H9 (cell line): Measurements from ENCODE around the gene NEDD4L. TPM values are rescaled to one million over a fixed set of nuclear protein-coding genes. Genes with fewer than 3 reads are reported as not detected.

Source experiments
- DNase-seq: peaks from one replicate; pipeline ENCODE4 v3.0.0-alpha.2; 2017
- H2AFZ ChIP-seq: one replicate; pipeline ENCODE4 v1.6.1; 2013; ENCODE audit warnings: mild to moderate bottlenecking, low read length, control low read depth, moderate library complexity
- H2AK5ac ChIP-seq: 2 replicates; pipeline ENCODE4 v1.6.1; 2013; ENCODE audit warnings: low read length, control low read depth, mixed read lengths; ENCODE audit not compliant: insufficient read length
- H2BK120ac ChIP-seq: one replicate; pipeline ENCODE4 v1.6.1; 2013; ENCODE audit warnings: low read depth, mild to moderate bottlenecking, low read length, control low read depth, inconsistent platforms; ENCODE audit not compliant: poor library complexity, severe bottlenecking
- H2BK12ac ChIP-seq: 2 replicates; pipeline ENCODE4 v1.6.1; 2013; ENCODE audit warnings: low read length, control low read depth, mixed read lengths, low read depth; ENCODE audit not compliant: insufficient read length
- H2BK15ac ChIP-seq: 2 replicates; pipeline ENCODE4 v1.6.1; 2013; ENCODE audit warnings: low read depth, low read length, control low read depth
- H2BK20ac ChIP-seq: one replicate; pipeline ENCODE4 v1.6.1; 2013; ENCODE audit warnings: low read depth, mild to moderate bottlenecking, low read length, control low read depth, inconsistent platforms; ENCODE audit not compliant: poor library complexity, severe bottlenecking
- H2BK5ac ChIP-seq: 2 replicates; pipeline ENCODE4 v1.6.1; 2013; ENCODE audit warnings: low read length, control low read depth, mixed read lengths; ENCODE audit not compliant: insufficient read length
- H3K14ac ChIP-seq: 2 replicates; pipeline ENCODE4 v1.6.1; 2013; ENCODE audit warnings: low read length, control low read depth; ENCODE audit not compliant: insufficient read depth
- H3K18ac ChIP-seq: 2 replicates; pipeline ENCODE4 v1.6.1; 2013; ENCODE audit warnings: low read depth, mild to moderate bottlenecking, mixed read lengths, low read length, control low read depth; ENCODE audit not compliant: insufficient read length
- H3K23ac ChIP-seq: 2 replicates; pipeline ENCODE4 v1.6.1; 2013; ENCODE audit warnings: low read length, control low read depth, mixed read lengths, low read depth; ENCODE audit not compliant: insufficient read length
- H3K23me2 ChIP-seq: 2 replicates; pipeline ENCODE4 v1.6.1; 2013; ENCODE audit warnings: low read depth, mild to moderate bottlenecking, mixed read lengths, low read length, control low read depth; ENCODE audit not compliant: insufficient read length, poor library complexity, severe bottlenecking
- H3K27ac ChIP-seq: 2 replicates; pipeline ENCODE4 v1.5.1; 2013; ENCODE audit warnings: low read length, control low read depth, mixed read lengths, low read depth; ENCODE audit not compliant: insufficient read length
- H3K27me3 ChIP-seq: 2 replicates; pipeline ENCODE4 v1.6.1; 2013; ENCODE audit warnings: low read length, control low read depth, inconsistent platforms; ENCODE audit not compliant: insufficient read depth
- H3K4ac ChIP-seq: 2 replicates; pipeline ENCODE4 v1.6.1; 2013; ENCODE audit warnings: low read depth, mild to moderate bottlenecking, control low read depth, inconsistent platforms, low read length, moderate library complexity
- H3K4me1 ChIP-seq: 2 replicates; pipeline ENCODE4 v1.6.1; 2013; ENCODE audit warnings: low read length, control low read depth, inconsistent platforms; ENCODE audit not compliant: insufficient read depth
- H3K4me2 ChIP-seq: 2 replicates; pipeline ENCODE4 v1.6.1; 2013; ENCODE audit warnings: low read length, control low read depth, mixed read lengths; ENCODE audit not compliant: insufficient read length, insufficient read depth
- H3K56ac ChIP-seq: 2 replicates; pipeline ENCODE4 v1.6.1; 2013; ENCODE audit warnings: low read depth, mild to moderate bottlenecking, mixed read lengths, low read length, control low read depth; ENCODE audit not compliant: insufficient read length
- H3K79me1 ChIP-seq: 2 replicates; pipeline ENCODE4 v1.6.1; 2013; ENCODE audit warnings: low read depth, mild to moderate bottlenecking, moderate library complexity, low read length, control low read depth, inconsistent platforms; ENCODE audit not compliant: insufficient read depth, poor library complexity, severe bottlenecking
- H3K79me2 ChIP-seq: 2 replicates; pipeline ENCODE4 v1.6.1; 2013; ENCODE audit warnings: low read length, control low read depth, inconsistent platforms; ENCODE audit not compliant: insufficient read depth
- H3K9ac ChIP-seq: 2 replicates; pipeline ENCODE4 v1.6.1; 2013; ENCODE audit warnings: low read length, control low read depth, mixed read lengths; ENCODE audit not compliant: insufficient read length; ENCODE audit errors: extremely low read depth
- H3K9me3 ChIP-seq: one replicate; pipeline ENCODE4 v1.6.1; 2013; ENCODE audit warnings: low read depth, low read length, inconsistent platforms; ENCODE audit not compliant: control insufficient read depth
- H3T11ph ChIP-seq: one replicate; pipeline ENCODE4 v1.6.1; 2013; ENCODE audit warnings: mild to moderate bottlenecking, low read length, control low read depth, inconsistent platforms
- H4K20me1 ChIP-seq: one replicate; pipeline ENCODE4 v1.6.1; 2013; ENCODE audit not compliant: control insufficient read depth, insufficient read length, insufficient read depth
- H4K5ac ChIP-seq: 2 replicates; pipeline ENCODE4 v1.6.1; 2013; ENCODE audit warnings: low read depth, mild to moderate bottlenecking, mixed read lengths, low read length, control low read depth; ENCODE audit not compliant: insufficient read length
- H4K8ac ChIP-seq: replicated peaks from 2 replicates; pipeline ENCODE4 v1.6.1; 2013; ENCODE audit warnings: low read length, control low read depth, mixed read lengths, low read depth; ENCODE audit not compliant: insufficient read length
- H4K91ac ChIP-seq: 2 replicates; pipeline ENCODE4 v1.6.1; 2013; ENCODE audit warnings: low read depth, mild to moderate bottlenecking, moderate library complexity, mixed read lengths, low read length, control low read depth; ENCODE audit not compliant: insufficient read length
- H3K27ac Mint-ChIP-seq, 3 experiments: 2 replicates in 2 of 3; 3 replicates in 1 of 3; pipeline ENCODE4 v1.8.0; 2020 to 2021; ENCODE audit warnings: mixed read lengths in 3 of 3, mild to moderate bottlenecking in 1 of 3, moderate library complexity in 1 of 3
- H3K27me3 Mint-ChIP-seq: 2 replicates; pipeline ENCODE4 v1.8.0; 2021; ENCODE audit warnings: low read depth, mild to moderate bottlenecking, moderate library complexity, mixed read lengths
- H3K36me3 Mint-ChIP-seq, 3 experiments: 2 replicates in 2 of 3; 3 replicates in 1 of 3; pipeline ENCODE4 v1.8.0; 2020 to 2021; ENCODE audit warnings: low read depth in 3 of 3, mixed read lengths in 3 of 3; ENCODE audit not compliant: insufficient read depth in 1 of 3
- H3K4me1 Mint-ChIP-seq, 2 experiments: 2 replicates each; pipeline ENCODE4 v1.8.0; 2020; ENCODE audit warnings: mixed read lengths in 2 of 2
- H3K4me3 Mint-ChIP-seq, 2 experiments: 2 replicates in 1 of 2; 3 replicates in 1 of 2; pipeline ENCODE4 v1.8.0; 2020 to 2021; ENCODE audit warnings: mild to moderate bottlenecking in 2 of 2, mixed read lengths in 2 of 2, moderate library complexity in 1 of 2
- H3K9me3 Mint-ChIP-seq, 2 experiments: 2 replicates in 1 of 2; 3 replicates in 1 of 2; pipeline ENCODE4 v1.8.0; 2020; ENCODE audit warnings: mild to moderate bottlenecking in 2 of 2, mixed read lengths in 2 of 2, moderate library complexity in 1 of 2
- CTCF ChIP-seq: fragments of 200-600 bp; sonication (generic); conservative IDR thresholded peaks from 3 replicates; pipeline ENCODE4 v1.8.0; 2021; ENCODE audit warnings: antibody characterized with exemption, mild to moderate bottlenecking
- WGBS: extraction: QIAGEN DNeasy Blood & Tissue Kit; methylation state at CpG from one replicate; pipeline ENCODE4 v1.1.7; 2013; ENCODE audit warnings: missing lambda C conversion rate, low lambda C conversion rate, mixed read lengths; ENCODE audit not compliant: insufficient read length; ENCODE audit errors: extremely low coverage; 5-methylcytosine and 5-hydroxymethylcytosine counted together
- total RNA-seq: library from RNA; stranded (reverse); gene quantifications from 2 replicates; pipeline ENCODE4 v1.2.1, GENCODE V29; 2021

NEDD4L gene
- total RNA-seq, 1 experiment from 2014 or later = 76.3 TPM

- Histone ChIP-seq H3K4me1 (peaks cover 7% of the 10 kb centered on the region), H4K8ac (no peak overlapping the region), H3K79me2 (peaks cover 24% of the 10 kb centered on the region; the same call in 1 of the 2 replicates), H3K23ac (no peak overlapping the region), H3K79me1 (no peaks in the 10 kb centered on the region), H3K56ac (no peak overlapping the region), H4K20me1 (no peaks in the 10 kb centered on the region), H3K4me2 (no peak overlapping the region), H2BK12ac (no peak overlapping the region), H3K18ac (no peak overlapping the region), H3T11ph (no peak overlapping the region), H2BK20ac (no peak overlapping the region), H2BK5ac (no peak overlapping the region), H3K4ac (no peak overlapping the region), H3K27me3 (no peaks in the 10 kb centered on the region), H2AFZ (no peak overlapping the region), H3K27ac (no peak overlapping the region), H3K14ac (no peak overlapping the region), H4K5ac (no peak overlapping the region), H3K9me3 (no peaks in the 10 kb centered on the region), H3K9ac (no peak overlapping the region), H2AK5ac (no peak overlapping the region), H3K23me2 (no peaks in the 10 kb centered on the region), H4K91ac (no peak overlapping the region), H2BK15ac (no peak overlapping the region), H2BK120ac (no peak overlapping the region)
- Mint-ChIP-seq H3K9me3 (no peaks in the 10 kb centered on the region), H3K4me3 (no peak overlapping the region), H3K27ac (peak overlapping the region in 2 of 3 experiments; percentile 12 to 52; a peak in 1 of 7 replicates), H3K4me1 (peaks cover 45 to 46% of the 10 kb centered on the region in 2 experiments), H3K36me3 (no peaks in the 10 kb centered on the region), H3K27me3 (no peaks in the 10 kb centered on the region)
- no CpG with 5 or more reads among the region's 6 CpGs for whole genome bisulfite sequencing
- DNase-seq = no peak
- TF ChIP-seq CTCF = no peak
Measured at GRCh38 chr18:58215011-58215410, 171.0 kb downstream of the NEDD4L start.
